Stimulated activated naive B cell treated with anti-CD40 and anti-IgM and Interleukin-4, amounts not matched to agents 10 μg/mL and 1 μg/mL and 100 μg/mL, for 72 hours (primary cell): ENCODE data around the gene GABRA5.
"Not testable (repeated sequence)": the region's sequence is repeated elsewhere in the genome, so short reads cannot be mapped to it uniquely, and the experiment has no call there.

Experiments
- ATAC-seq, 2 donors: fragments of 150-1000 bp; cut with Tn5 transposase; replicated peaks; 2 replicates each; pipeline ENCODE4 v1.10.0; 2021; ENCODE audit warnings: moderate library complexity in 1 of 2
- DNase-seq: peaks from one replicate; pipeline ENCODE4 v3.0.0; 2021
- H3K27ac Mint-ChIP-seq: one replicate; pipeline ENCODE4 v1.8.0; 2022; ENCODE audit warnings: mild to moderate bottlenecking, mixed read lengths
- H3K27me3 Mint-ChIP-seq, 2 donors: one replicate each; pipeline ENCODE4 v1.8.0; 2022; ENCODE audit warnings: mixed read lengths in 2 of 2
- H3K36me3 Mint-ChIP-seq, 2 donors: one replicate each; pipeline ENCODE4 v1.8.0; 2022; ENCODE audit warnings: mixed read lengths in 2 of 2, mild to moderate bottlenecking in 1 of 2
- H3K4me1 Mint-ChIP-seq, 2 donors: one replicate each; pipeline ENCODE4 v1.8.0; 2022; ENCODE audit warnings: mixed read lengths in 2 of 2, mild to moderate bottlenecking in 1 of 2
- H3K4me3 Mint-ChIP-seq, 2 donors: one replicate each; pipeline ENCODE4 v1.8.0; 2022; ENCODE audit warnings: mild to moderate bottlenecking in 2 of 2, mixed read lengths in 2 of 2, moderate library complexity in 1 of 2
- H3K9me3 Mint-ChIP-seq, 2 donors: one replicate each; pipeline ENCODE4 v1.8.0; 2022; ENCODE audit warnings: mixed read lengths in 2 of 2, mild to moderate bottlenecking in 1 of 2

The GABRA5 gene

DNA sequence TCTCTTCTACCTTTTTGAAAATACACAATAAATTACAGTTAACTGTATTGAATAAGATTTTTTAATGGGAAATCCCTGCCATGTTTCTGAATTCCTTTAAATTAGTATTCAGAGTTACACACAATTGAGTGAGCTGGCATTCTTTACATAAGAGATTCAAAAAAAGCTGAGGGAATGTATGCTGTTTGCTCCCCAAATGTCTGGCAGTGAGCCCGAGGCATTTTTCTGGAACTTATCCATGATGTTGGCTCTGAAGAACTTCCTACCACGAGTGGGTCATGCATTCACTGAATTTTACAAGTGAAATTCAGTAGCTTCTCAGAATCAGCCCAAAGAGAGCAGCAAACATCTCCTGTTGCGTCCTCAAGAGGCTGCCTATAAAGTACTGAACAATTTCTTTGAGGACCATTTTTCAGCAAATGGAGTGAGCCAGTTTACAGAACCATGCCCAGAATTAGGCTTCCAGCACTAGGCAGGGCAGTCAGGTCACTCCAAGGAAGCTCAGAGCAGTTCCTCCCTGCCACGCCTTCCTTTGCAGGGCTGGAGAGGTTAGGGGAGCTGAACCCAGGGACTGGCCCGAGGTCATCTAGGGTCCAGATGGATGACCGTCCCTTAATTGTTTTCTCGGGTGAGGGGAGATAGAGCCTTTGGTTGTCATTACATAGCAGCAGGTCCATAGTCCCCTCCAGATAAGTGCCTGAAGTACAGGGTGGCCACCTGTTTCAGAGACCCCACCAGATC is 21.2 kb downstream of the GABRA5 start:
- peaks cover 5 to 13% of the 10 kb centered on the region in 2 donors for H3K27me3 Mint-ChIP-seq
- DNase-seq (no peak), ATAC-seq (no peak)
- no peaks in the 10 kb centered on the region for H3K36me3 Mint-ChIP-seq
- H3K27ac Mint-ChIP-seq = no peak overlapping the region
- H3K4me1 Mint-ChIP-seq = peaks cover 0 to 6% of the 10 kb centered on the region in 2 donors
- no peak overlapping the region for H3K4me3 Mint-ChIP-seq
- H3K9me3 Mint-ChIP-seq = no peaks in the 10 kb centered on the region

DNA sequence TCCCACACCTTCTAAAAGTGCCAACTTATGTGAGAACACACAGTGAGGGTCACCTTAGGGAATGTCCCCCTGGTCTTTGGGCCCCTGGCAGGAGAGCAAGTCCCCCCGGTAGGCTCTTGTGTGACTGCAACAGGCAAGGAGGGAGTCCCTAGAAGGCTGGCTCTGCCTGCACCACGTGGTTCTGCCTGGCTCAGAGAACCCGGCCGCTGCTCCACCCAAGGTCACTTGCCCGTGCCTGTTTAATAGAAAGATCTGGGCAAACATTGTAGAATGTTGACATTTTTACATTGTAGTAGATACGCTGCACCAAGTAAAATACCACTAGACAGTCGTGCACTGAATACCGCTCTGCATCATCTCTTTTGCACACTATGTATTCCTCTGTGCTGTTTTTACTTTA is 21.9 kb downstream of the GABRA5 start:
- DNase-seq (no peak), ATAC-seq (no peak)
- Mint-ChIP-seq H3K27me3 (peaks cover 5 to 13% of the 10 kb centered on the region in 2 donors), H3K4me1 (peaks cover 0 to 6% of the 10 kb centered on the region in 2 donors), H3K36me3 (no peaks in the 10 kb centered on the region), H3K9me3 (no peaks in the 10 kb centered on the region), H3K27ac (no peak overlapping the region), H3K4me3 (no peak overlapping the region)

DNA sequence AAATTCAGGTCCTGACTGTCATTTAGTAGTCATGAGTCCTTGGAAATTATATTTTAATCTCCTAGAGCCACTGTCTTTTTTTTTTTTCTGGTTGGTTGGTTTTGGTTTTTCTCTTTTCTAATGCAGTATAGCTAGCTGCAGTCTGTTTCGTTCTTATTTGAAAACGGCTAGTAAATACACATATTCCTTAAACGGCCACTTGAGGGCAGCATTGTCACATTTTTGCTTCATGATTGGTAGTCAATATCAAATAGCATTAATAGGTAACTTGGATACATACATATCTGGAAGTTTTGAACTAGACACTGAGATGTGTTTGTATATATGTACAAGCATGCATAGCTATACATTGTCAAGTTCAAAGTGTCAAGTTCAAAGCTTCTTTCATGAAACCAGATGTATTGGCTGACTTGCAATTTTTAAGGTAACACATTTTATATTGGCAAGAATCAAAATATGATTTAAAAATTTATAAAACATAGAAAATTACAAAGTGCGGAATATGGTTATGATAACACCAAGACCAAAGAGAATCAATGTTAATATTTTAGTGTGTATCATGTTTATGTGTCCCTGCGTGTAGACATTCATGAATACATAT is 22.5 kb downstream of the GABRA5 start:
- H3K36me3 Mint-ChIP-seq = no peaks in the 10 kb centered on the region
- ATAC-seq (peak in 1 of 2 donors; percentile 35), DNase-seq (no peak)
- H3K27me3 Mint-ChIP-seq = peaks cover 5 to 13% of the 10 kb centered on the region in 2 donors
- peaks cover 0 to 6% of the 10 kb centered on the region in 2 donors for H3K4me1 Mint-ChIP-seq
- no peak overlapping the region for H3K27ac Mint-ChIP-seq
- no peaks in the 10 kb centered on the region for H3K9me3 Mint-ChIP-seq
- H3K4me3 Mint-ChIP-seq = no peak overlapping the region

DNA sequence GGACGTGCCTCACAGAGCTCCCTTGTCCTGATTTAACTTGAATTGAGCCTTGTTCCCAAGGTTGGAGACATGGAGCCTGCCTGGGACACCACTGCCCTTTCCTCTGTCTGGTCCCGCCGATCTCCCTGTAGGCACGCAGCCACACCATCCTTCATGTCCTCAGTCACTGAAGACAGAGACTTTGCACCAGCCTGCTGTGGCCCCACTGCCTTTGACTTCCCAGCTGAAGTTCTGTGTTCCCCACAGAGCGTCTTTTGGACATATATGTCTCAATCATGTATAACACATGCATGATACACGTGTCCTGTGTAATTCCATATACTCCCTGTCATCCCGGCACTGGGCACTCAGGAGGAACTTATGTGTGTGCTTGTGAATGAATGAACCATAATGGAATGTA is 23.6 kb downstream of the GABRA5 start:
- ATAC-seq (no peak), DNase-seq (no peak)
- peaks cover 0 to 6% of the 10 kb centered on the region in 2 donors for H3K4me1 Mint-ChIP-seq
- peaks cover 5 to 13% of the 10 kb centered on the region in 2 donors for H3K27me3 Mint-ChIP-seq
- peak overlapping the region; percentile 3 for H3K27ac Mint-ChIP-seq
- H3K4me3 Mint-ChIP-seq = no peak overlapping the region
- no peaks in the 10 kb centered on the region for H3K36me3 Mint-ChIP-seq
- no peaks in the 10 kb centered on the region for H3K9me3 Mint-ChIP-seq

DNA sequence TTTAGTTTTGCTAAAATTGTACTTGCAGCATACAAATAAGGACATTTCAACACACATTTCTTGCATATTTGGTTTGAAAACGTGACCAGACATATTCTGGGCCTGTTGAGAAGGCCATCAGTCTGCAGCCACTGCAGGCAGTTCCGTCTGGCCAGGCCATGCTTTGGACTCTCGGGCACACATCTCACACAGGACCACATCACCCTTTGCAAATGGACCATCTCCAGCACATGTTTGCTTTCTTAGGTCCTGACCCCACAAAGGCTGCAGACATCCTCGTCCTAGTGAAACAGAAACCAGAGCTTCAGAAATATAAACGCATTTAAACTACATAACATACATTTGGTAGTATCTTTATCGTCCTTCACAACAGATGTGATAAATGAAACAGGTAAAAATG is 24.1 kb downstream of the GABRA5 start:
- H3K4me1 Mint-ChIP-seq = peaks cover 0 to 6% of the 10 kb centered on the region in 2 donors
- ATAC-seq = no peak
- peaks cover 5 to 13% of the 10 kb centered on the region in 2 donors for H3K27me3 Mint-ChIP-seq
- no peak overlapping the region for H3K27ac Mint-ChIP-seq
- peaks cover 0 to 2% of the 10 kb centered on the region in 2 donors for H3K9me3 Mint-ChIP-seq
- no peak for DNase-seq
- no peak overlapping the region for H3K4me3 Mint-ChIP-seq
- H3K36me3 Mint-ChIP-seq = no peaks in the 10 kb centered on the region

DNA sequence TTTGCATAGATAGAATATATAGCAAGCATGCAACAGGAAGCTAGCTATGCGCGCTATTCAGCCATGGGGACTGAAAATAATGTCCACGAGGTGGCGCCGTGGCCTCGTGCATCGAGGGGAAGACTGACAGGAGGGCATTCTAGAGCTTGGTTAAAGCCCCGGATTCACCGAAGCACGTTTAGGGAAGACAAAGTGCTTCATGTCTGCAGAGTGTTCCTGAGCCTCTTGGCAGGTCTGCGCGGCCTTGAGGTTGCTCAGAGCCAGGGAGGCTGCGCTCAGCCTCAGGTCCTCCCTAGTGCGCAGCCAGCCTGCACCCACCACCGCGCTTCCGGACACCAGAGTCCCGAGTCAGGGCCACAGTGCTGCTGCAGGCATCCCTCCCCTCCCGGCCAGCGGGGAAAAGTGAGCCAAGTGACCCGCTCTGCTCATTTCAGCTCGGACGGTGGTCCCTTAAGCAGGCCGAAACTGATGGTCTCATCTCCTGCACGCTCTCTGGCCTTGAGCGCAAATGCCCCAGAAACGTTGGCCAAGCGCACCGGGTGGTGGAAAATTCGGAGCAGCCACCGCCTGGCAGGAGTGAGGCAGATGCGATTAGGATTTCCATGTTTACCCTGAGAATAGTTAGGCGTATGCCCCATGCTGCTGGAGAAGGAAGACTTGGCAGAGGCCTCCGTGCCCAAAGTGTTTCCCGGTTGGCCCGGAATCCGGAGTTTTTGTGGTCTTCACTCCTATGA is 24.8 kb downstream of the GABRA5 start:
- Mint-ChIP-seq H3K36me3 (no peaks in the 10 kb centered on the region), H3K27me3 (peaks cover 5 to 13% of the 10 kb centered on the region in 2 donors), H3K27ac (no peak overlapping the region), H3K4me1 (peaks cover 0 to 6% of the 10 kb centered on the region in 2 donors), H3K9me3 (peaks cover 0 to 2% of the 10 kb centered on the region in 2 donors), H3K4me3 (peak overlapping the region in 1 of 2 donors; percentile 4)
- DNase-seq (peak; percentile 50), ATAC-seq (peak; percentile 75 to 85)

DNA sequence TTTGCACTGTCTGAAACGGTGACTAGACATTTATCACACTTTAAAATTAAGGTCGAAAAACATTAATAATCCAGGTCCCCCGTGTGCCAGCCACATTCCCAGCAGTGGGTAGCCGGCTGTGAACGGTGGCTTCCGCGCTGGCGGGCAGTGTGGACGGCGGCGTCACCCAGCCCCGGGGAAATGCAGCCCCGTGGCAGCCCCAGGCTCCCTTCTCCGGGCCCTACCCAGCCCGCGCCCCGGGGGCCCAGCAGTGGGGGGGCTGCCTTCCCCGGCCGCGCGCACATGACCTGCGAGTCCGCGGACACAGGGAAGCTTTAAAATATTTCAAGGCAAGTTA is 25.3 kb downstream of the GABRA5 start:
- DNase-seq (no peak), ATAC-seq (no peak)
- peaks cover 5 to 13% of the 10 kb centered on the region in 2 donors for H3K27me3 Mint-ChIP-seq
- no peaks in the 10 kb centered on the region for H3K36me3 Mint-ChIP-seq
- no peak overlapping the region for H3K4me3 Mint-ChIP-seq
- H3K4me1 Mint-ChIP-seq = peaks cover 0 to 6% of the 10 kb centered on the region in 2 donors
- H3K9me3 Mint-ChIP-seq = peaks cover 0 to 2% of the 10 kb centered on the region in 2 donors
- no peak overlapping the region for H3K27ac Mint-ChIP-seq

DNA sequence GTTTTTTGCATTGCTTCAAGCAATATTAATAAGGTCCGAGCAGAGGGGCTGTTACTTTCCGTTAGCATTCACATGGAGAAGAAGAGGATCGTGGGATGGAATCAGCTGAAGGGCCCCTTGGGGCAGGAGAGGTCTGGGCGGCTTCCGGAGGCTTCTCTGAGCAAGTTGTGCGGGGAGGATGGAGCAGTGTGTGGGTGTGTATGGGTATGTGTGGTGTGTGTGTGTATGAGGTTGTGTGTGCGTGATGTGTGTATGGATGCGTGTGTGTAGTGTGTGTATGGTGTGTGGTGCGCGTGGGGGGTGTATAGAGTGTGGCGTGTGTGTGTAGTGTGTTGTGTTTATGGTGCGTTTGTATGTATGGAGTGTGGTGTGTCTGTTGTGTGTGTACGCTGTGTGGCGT is 25.8 kb downstream of the GABRA5 start:
- H3K27ac Mint-ChIP-seq = no peak overlapping the region
- peaks cover 5 to 13% of the 10 kb centered on the region in 2 donors for H3K27me3 Mint-ChIP-seq
- H3K36me3 Mint-ChIP-seq = no peaks in the 10 kb centered on the region
- H3K4me3 Mint-ChIP-seq = no peak overlapping the region
- H3K9me3 Mint-ChIP-seq = peaks cover 0 to 2% of the 10 kb centered on the region in 2 donors
- ATAC-seq (no peak), DNase-seq (no peak)
- H3K4me1 Mint-ChIP-seq = peaks cover 0 to 6% of the 10 kb centered on the region in 2 donors

DNA sequence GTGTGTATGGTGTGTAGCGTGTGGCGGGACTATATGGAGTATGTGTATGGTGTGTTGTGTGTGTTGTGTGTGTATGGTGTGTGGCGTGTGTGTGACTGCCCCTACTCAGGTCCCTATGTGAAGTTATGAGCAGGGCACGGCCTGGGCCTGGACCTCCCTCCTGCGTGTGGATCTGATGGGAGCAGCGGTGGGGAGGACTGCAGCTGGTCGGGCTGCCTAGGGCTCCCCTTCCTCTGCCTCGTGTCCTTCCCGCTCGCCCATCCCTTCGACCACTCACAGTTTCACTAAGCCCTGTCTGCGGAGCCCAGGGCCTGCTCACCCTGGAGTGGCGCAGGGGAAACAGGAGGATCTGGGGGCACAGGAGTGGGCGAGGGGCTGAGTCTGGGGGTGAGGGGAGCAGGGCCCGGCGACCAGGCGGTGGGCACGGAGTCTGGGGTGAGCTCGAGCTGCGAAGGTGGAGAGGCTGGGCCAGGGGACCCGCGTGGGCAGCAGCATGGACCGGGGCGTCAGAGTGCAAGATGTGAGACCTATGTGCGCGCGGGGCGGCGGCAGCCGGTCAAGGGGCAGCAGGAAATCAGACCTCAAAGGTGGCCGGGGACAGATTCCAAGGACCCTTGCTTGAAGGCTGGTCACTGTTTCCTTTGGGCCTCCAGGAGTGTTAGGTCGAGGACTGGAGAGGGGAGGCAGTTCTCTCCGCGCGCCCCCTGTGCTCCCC is 26.6 kb downstream of the GABRA5 start:
- no peaks in the 10 kb centered on the region for H3K36me3 Mint-ChIP-seq
- H3K27ac Mint-ChIP-seq = no peak overlapping the region
- H3K4me1 Mint-ChIP-seq = peaks cover 0 to 6% of the 10 kb centered on the region in 2 donors
- ATAC-seq (no peak), DNase-seq (no peak)
- peaks cover 5 to 13% of the 10 kb centered on the region in 2 donors for H3K27me3 Mint-ChIP-seq
- H3K9me3 Mint-ChIP-seq = peaks cover 0 to 3% of the 10 kb centered on the region in 2 donors
- H3K4me3 Mint-ChIP-seq = no peak overlapping the region

DNA sequence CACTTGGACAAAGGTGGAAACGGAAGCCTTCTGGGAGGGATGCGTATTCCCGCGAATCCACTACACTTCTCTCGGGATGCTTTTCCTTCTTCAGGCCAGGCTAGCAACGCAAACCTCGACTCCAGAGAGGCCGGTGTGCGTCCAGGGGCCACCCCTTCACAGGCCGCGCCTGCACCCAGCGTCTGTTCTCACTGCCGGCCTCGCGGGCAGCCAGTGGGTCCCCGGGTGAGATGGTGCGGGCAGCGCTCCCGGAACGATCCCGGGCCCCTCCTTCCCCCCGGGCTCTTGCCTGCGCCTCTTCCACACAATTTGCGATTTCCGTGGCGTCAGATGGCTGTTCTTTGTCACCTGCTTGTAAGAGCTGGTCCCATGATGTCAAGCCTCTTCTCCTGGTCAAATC is 27.3 kb downstream of the GABRA5 start:
- no peak overlapping the region for H3K27ac Mint-ChIP-seq
- no peak overlapping the region for H3K4me3 Mint-ChIP-seq
- ATAC-seq = no peak
- H3K27me3 Mint-ChIP-seq = peaks cover 5 to 13% of the 10 kb centered on the region in 2 donors
- peaks cover 0 to 6% of the 10 kb centered on the region in 2 donors for H3K4me1 Mint-ChIP-seq
- no peak for DNase-seq
- peaks cover 0 to 3% of the 10 kb centered on the region in 2 donors for H3K9me3 Mint-ChIP-seq
- no peaks in the 10 kb centered on the region for H3K36me3 Mint-ChIP-seq

DNA sequence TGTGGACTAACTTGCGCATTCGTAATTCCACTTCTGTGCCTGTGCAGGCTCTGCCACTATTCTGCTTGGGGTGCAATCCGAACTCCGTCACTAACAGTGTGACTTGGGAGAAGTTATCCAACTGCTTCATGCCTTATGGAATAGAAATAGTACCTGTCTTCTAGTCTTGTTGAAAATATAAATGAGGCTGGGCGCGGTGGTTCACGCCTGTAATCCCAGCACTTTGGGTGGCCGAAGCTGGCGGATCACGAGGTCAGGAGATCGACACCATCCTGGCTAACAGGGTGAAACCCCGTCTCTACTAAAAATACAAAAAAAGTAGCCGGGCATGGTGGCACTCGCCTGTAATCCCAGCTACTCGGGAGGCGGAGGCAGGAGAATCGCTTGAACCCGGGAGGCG is 28.5 kb downstream of the GABRA5 start:
- not testable (repeated sequence) for DNase-seq, ATAC-seq

DNA sequence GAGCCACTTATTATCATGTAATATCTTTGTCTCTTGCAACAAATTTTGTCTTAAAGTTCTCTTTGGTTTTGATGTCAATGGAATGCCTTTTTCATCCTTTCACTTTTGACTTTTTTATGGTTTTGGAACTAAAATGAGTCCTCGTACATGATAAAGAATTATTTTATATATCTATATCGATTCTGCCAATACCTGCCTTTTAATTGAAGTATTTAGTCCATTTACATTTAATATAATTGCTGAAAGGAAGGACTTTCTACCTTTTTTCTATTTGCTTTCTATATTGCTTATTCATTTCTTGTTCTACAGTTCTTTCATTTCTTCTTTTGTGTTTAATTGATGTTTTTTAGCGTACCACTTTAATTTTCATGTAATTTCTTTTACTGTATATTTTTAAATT is 32.8 kb downstream of the GABRA5 start:
- Mint-ChIP-seq H3K27me3 (no peaks in the 10 kb centered on the region), H3K4me1 (no peaks in the 10 kb centered on the region), H3K27ac (no peak overlapping the region), H3K4me3 (no peak overlapping the region), H3K36me3 (no peaks in the 10 kb centered on the region), H3K9me3 (peaks cover 8 to 16% of the 10 kb centered on the region in 2 donors)
- no peak for DNase-seq
- no peak for ATAC-seq

More for the DNA sequence above, 28.5 kb downstream of the GABRA5 start:
- H3K4me3 Mint-ChIP-seq, H3K27ac Mint-ChIP-seq, H3K4me1 Mint-ChIP-seq, H3K9me3 Mint-ChIP-seq, H3K36me3 Mint-ChIP-seq: not testable (repeated sequence)
- peaks cover 3 to 11% of the 10 kb centered on the region in 2 donors for H3K27me3 Mint-ChIP-seq

DNA sequence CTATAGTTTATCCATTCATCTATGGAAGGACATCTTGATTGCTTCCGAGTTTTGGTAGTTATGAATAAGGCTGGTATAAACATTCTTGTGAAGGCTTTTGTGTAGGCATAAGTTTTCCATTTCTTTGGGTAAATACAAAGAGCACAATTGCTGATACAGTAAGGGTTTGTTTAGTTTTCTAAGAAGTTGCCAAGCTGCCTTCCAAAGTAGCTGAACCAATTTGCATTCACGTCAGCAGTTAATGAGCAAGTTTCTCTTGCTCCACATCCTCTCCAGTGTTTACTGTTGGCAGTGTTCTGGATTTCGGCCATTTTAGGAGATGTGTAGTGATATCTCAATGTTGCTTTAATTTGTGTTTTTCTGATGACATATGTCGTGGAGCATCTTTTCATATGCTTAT is 34.2 kb downstream of the GABRA5 start:
- Mint-ChIP-seq H3K27me3 (no peaks in the 10 kb centered on the region), H3K36me3 (peaks cover 0 to 4% of the 10 kb centered on the region in 2 donors), H3K27ac (no peak overlapping the region), H3K4me3 (no peak overlapping the region), H3K4me1 (no peaks in the 10 kb centered on the region), H3K9me3 (peaks cover 20 to 24% of the 10 kb centered on the region in 2 donors)
- ATAC-seq (no peak), DNase-seq (no peak)

DNA sequence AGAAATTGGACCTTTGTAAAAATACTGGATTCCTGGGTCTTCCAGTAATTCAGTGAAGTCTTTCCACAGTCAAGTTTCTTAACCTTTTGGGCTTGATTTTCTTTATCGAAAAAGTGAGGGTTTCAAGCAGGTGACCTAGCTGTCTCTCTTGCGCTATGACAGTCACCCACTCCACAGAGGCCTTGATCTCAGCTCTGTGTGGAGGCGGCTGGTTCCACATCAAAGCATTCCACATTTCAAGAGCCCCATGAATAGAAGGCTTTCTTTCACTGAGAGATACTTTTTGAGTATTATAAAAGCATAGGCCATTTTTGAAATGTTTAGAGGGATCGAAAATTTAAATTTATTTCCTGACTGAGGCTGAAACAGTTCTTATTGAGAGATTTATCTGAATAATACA is 43.9 kb downstream of the GABRA5 start:
- Mint-ChIP-seq H3K9me3 (peaks cover 5% of the 10 kb centered on the region in 2 donors), H3K27me3 (no peaks in the 10 kb centered on the region), H3K27ac (no peak overlapping the region), H3K4me1 (no peaks in the 10 kb centered on the region), H3K4me3 (no peak overlapping the region), H3K36me3 (no peaks in the 10 kb centered on the region)
- DNase-seq = no peak
- ATAC-seq = no peak
